Measurements from ENCODE around the gene CDC73. TPM values are rescaled to one million over a fixed set of nuclear protein-coding genes. Genes with fewer than 3 reads are reported as not detected.

Gene CDC73
- total RNA-seq, 1 experiment from 2014 or later = 63.2 TPM

DNA sequence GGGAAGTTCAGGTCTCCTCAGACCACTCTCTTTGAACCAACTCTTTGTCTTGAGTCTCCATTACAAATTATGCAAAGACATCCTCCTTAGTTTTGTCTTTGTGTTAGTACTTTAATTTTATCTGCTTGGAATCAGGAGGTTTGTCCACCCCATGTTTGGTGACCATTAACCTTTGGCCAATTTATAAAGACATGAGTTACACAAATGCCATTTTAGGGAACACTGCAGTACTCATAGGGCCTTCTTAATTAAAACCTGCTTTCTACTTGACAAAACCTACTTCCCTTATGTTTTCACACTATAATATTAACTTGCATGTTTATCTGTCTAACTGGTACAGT is 7.9 kb upstream of the CDC73 start (continued):
- no peak for TF ChIP-seq POLR2A (IDR thresholded peaks at IDR 0.05; ENCODE audit: borderline replicate concordance, extremely low read depth, insufficient read depth, insufficient read length)

- Histone ChIP-seq H3K9me3 (ENCODE audit: control insufficient read depth in 1 of 2, insufficient read depth in 1 of 2, low read depth in 1 of 2, low read length in 2 of 2) (no peaks in the 10 kb centered on the region), H3K4me1 (ENCODE audit: control insufficient read depth in 1 of 2, insufficient read depth in 2 of 2, low read length in 2 of 2) (peaks cover 23 to 30% of the 10 kb centered on the region in 2 experiments), H3K9ac (ENCODE audit: low read length) (no peak overlapping the region), H4K20me1 (ENCODE audit: insufficient read depth) (no peaks in the 10 kb centered on the region), H3K9me2 (ENCODE audit: insufficient read depth) (no peaks in the 10 kb centered on the region), H3K27me3 (ENCODE audit: insufficient read depth, low read length) (no peaks in the 10 kb centered on the region), H3K36me3 (ENCODE audit: control insufficient read depth in 1 of 2, insufficient read depth in 2 of 2, low read length in 2 of 2) (no peaks in the 10 kb centered on the region), H3K27ac (ENCODE audit: low read depth, low read length) (no peak overlapping the region), H3K4me2 (ENCODE audit: low read length) (no peak overlapping the region), H3K79me2 (ENCODE audit: insufficient read depth, low read length) (no peaks in the 10 kb centered on the region), H3K4me3 (replicated peaks in 1 of 2; ENCODE audit: low read depth in 1 of 2, low read length in 2 of 2) (no peak overlapping the region), H2AFZ (ENCODE audit: low read depth, low read length, poor library complexity, severe bottlenecking) (peak overlapping the region; percentile 81)
- DNase-seq (ENCODE audit: low read depth, low spot score) (no peak), ATAC-seq (no peak)
- POLR2A ChIA-PET = interaction anchor here (1.7 kb wide), 1 partner anchor 10 kb away, joined by 16 read pairs; the partner anchor contains the start of gene GLRX2
- RAD21 ChIA-PET (ENCODE audit: low non-redundant PET in 1 of 2, low total read pairs in 2 of 2, uncharacterized antibody in 2 of 2, unreplicated experiment in 2 of 2) = no interaction called here
- intact Hi-C loops (cut with micrococcal nuclease) = no loop called here
- TF ChIP-seq SIN3A (IDR thresholded peaks at IDR 0.05; ENCODE audit: low read depth) = no peak
- TF ChIP-seq SP1 (IDR thresholded peaks at IDR 0.05; ENCODE audit: low read depth) = no peak
- no peak for TF ChIP-seq CBX3 (IDR thresholded peaks at IDR 0.05; ENCODE audit: low read depth)
- no peak for TF ChIP-seq EZH2 (IDR thresholded peaks at IDR 0.05)
- no peak for TF ChIP-seq EZH2phosphoT487 (IDR thresholded peaks at IDR 0.05; ENCODE audit: borderline replicate concordance)
- no peak for TF ChIP-seq CEBPB (IDR thresholded peaks at IDR 0.05; ENCODE audit: low read depth)
- no peak for TF ChIP-seq ATF3 (IDR thresholded peaks at IDR 0.05)
- no peak for TF ChIP-seq ZNF274 (IDR thresholded peaks at IDR 0.05; ENCODE audit: low read depth, low read length)
- no peak for TF ChIP-seq JUND (IDR thresholded peaks at IDR 0.05)
- TF ChIP-seq MAX (IDR thresholded peaks at IDR 0.05) = no peak
- TF ChIP-seq, protein P1, sequence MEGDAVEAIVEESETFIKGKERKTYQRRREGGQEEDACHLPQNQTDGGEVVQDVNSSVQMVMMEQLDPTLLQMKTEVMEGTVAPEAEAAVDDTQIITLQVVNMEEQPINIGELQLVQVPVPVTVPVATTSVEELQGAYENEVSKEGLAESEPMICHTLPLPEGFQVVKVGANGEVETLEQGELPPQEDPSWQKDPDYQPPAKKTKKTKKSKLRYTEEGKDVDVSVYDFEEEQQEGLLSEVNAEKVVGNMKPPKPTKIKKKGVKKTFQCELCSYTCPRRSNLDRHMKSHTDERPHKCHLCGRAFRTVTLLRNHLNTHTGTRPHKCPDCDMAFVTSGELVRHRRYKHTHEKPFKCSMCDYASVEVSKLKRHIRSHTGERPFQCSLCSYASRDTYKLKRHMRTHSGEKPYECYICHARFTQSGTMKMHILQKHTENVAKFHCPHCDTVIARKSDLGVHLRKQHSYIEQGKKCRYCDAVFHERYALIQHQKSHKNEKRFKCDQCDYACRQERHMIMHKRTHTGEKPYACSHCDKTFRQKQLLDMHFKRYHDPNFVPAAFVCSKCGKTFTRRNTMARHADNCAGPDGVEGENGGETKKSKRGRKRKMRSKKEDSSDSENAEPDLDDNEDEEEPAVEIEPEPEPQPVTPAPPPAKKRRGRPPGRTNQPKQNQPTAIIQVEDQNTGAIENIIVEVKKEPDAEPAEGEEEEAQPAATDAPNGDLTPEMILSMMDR (IDR thresholded peaks at IDR 0.05 in 2 of 3, conservative IDR thresholded peaks at IDR 0.05 in 1 of 3; ENCODE audit: borderline replicate concordance in 1 of 3, insufficient read depth in 1 of 3, low read depth in 2 of 3, low read length in 2 of 3) = no peak
- TF ChIP-seq POLR2AphosphoS5 (IDR thresholded peaks at IDR 0.05; ENCODE audit: low read depth, low read length) = no peak
- TF ChIP-seq SRF (IDR thresholded peaks at IDR 0.05; ENCODE audit: low read depth) = no peak
- no peak for TF ChIP-seq ZFX (IDR thresholded peaks at IDR 0.05)
- TF ChIP-seq, protein P2, sequence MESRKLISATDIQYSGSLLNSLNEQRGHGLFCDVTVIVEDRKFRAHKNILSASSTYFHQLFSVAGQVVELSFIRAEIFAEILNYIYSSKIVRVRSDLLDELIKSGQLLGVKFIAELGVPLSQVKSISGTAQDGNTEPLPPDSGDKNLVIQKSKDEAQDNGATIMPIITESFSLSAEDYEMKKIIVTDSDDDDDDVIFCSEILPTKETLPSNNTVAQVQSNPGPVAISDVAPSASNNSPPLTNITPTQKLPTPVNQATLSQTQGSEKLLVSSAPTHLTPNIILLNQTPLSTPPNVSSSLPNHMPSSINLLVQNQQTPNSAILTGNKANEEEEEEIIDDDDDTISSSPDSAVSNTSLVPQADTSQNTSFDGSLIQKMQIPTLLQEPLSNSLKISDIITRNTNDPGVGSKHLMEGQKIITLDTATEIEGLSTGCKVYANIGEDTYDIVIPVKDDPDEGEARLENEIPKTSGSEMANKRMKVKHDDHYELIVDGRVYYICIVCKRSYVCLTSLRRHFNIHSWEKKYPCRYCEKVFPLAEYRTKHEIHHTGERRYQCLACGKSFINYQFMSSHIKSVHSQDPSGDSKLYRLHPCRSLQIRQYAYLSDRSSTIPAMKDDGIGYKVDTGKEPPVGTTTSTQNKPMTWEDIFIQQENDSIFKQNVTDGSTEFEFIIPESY (IDR thresholded peaks at IDR 0.05; ENCODE audit: extremely low read depth, insufficient replicate concordance, low read length) = no peak
- CTCF ChIA-PET = no interaction called here
- BruUV-seq (replicated peaks) = no TSS peak
These were observed 7.2 kb upstream of the CDC73 start for GRCh38 chr1:193114485-193115095.

All from HCT116 (cell line).